MM.1S (cell line): ENCODE data around the gene COL26A1.

ENCODE experiments used
- EZH2phosphoT487 ChIP-seq: fragments of 300-600 bp; sonication (generic); IDR thresholded peaks from 2 replicates; pipeline ENCODE4 v1.6.1; 2018; ENCODE audit warnings: antibody characterized with exemption, low read length
- TF ChIP-seq, protein P1 (sequence below): fragments of 300-600 bp; sonication (generic); IDR thresholded peaks from 2 replicates; pipeline ENCODE4 v1.5.1; 2016; ENCODE audit warnings: antibody characterized with exemption, low read length, mixed read lengths

- TF ChIP-seq, protein P1, sequence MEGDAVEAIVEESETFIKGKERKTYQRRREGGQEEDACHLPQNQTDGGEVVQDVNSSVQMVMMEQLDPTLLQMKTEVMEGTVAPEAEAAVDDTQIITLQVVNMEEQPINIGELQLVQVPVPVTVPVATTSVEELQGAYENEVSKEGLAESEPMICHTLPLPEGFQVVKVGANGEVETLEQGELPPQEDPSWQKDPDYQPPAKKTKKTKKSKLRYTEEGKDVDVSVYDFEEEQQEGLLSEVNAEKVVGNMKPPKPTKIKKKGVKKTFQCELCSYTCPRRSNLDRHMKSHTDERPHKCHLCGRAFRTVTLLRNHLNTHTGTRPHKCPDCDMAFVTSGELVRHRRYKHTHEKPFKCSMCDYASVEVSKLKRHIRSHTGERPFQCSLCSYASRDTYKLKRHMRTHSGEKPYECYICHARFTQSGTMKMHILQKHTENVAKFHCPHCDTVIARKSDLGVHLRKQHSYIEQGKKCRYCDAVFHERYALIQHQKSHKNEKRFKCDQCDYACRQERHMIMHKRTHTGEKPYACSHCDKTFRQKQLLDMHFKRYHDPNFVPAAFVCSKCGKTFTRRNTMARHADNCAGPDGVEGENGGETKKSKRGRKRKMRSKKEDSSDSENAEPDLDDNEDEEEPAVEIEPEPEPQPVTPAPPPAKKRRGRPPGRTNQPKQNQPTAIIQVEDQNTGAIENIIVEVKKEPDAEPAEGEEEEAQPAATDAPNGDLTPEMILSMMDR = no peak
- TF ChIP-seq EZH2phosphoT487 = no peak
Measured at GRCh38 chr7:101533103-101533465, 170.4 kb downstream of the COL26A1 start.
